NCI-H2029 (cell line): ENCODE data around the gene NPIPB8.
"Not testable (repeated sequence)": the region's sequence is repeated elsewhere in the genome, so short reads cannot be mapped to it uniquely, and the experiment has no call there.

ENCODE experiments used
- DNase-seq: peaks from one replicate; lab custom pipeline; 2025; lab: John Stamatoyannopoulos, UW

NPIPB8 gene

GRCh38 chr16:28607116-28607623 lies 30.7 kb upstream of the NPIPB8 start:
- no peak for DNase-seq

GRCh38 chr16:28607681-28608495 lies 30.0 kb upstream of the NPIPB8 start:
- not testable (repeated sequence) for DNase-seq

GRCh38 chr16:28608496-28608808 lies 29.4 kb upstream of the NPIPB8 start:
- not testable (repeated sequence) for DNase-seq

GRCh38 chr16:28608867-28609596 lies 28.8 kb upstream of the NPIPB8 start:
- not testable (repeated sequence) for DNase-seq

- no peak for DNase-seq
Measured at GRCh38 chr16:28609631-28610594, 28.0 kb upstream of the NPIPB8 start, which contains the start of gene SULT1A1. SULT1A1 (minus strand) TSS chr16:28610044; CDS start chr16:28608855, 1,189 bp downstream.

DNA sequence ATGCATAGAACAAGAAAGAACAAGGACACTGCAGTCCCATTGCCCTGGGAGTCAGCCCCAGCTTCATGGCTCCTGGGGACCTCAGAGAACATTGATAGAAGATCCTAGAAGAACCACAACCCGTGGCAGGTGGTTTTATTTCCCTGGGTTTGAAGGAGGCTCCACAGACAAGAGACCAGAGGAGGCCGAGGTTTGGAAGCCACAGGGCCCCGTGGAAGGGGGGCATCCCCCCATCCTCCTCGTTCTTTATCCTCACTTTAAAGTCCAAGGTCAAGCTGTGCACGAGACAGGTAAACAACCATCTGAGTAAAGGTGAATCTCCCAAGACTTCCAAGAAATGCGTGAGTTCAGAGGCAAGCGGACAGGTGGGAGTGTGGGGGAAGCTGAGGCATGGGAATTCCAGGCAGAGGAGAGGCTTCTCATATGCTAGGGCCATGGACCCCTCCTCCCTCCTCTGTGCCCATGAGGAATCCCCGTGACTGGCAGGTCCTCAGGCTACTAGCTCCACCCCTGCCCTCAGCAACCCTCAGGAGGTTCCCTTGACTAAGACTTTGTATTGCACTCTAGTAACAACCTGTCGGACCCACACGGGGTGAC lies 27.2 kb upstream of the NPIPB8 start:
- DNase-seq, result no peak

- not testable (repeated sequence) for DNase-seq
Measured at GRCh38 chr16:28612359-28613280, 25.2 kb upstream of the NPIPB8 start.

- DNase-seq, result not testable (repeated sequence)
Measured at GRCh38 chr16:28613912-28614311, 24.0 kb upstream of the NPIPB8 start.

DNA sequence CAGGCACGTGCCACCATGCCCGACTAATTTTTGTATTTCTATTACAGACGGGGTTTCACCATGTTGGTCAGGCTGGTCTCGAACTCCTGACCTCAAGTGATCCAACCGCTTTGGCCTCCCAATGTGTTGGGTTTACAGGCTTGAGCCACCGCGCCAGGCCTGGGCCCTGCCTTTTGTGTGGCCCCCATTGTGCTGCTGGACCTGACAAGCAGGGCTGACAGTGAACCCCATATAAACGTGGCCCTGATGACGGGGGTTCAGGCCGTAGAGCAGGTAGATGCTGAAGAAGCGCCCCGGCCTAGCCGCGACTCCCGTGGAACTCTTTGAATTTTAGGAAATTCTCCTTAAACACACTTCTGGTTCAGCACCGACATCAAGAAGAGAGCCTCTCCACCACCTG lies 23.3 kb upstream of the NPIPB8 start:
- not testable (repeated sequence) for DNase-seq

DNA sequence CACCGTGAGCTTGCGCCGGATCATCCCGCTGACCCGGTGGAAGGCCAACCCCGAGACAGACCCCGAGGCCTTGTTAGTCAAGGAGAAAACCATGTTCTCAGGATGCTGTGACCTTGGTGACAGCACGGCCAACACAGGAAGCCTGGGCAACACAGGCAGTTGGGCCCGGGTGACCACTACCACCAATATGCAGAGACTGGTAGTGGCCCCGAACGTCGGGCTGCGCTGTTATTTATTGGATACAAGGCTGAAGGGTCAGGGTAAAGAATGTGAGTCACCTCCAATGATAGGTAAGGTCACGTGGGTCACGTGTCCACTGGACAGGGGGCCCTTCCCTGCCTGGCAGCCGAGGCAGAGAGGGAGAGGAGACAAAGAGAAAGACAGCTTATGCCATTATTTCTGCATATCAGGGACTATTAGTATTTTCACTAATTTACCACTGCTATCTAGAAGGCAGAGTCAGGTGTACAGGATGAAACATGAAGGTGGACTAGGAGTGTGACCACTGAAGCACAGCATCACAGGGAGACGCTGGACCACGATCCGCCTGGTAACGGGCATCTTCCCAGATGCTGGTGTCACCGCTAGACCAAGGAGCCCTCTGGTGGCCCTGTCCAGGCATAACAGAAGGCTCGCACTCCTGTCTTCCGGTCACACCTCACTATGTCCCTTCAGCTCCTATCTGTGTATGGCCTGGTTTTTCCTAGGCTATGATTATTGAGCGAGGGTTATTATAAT lies 22.2 kb upstream of the NPIPB8 start:
- DNase-seq, result not testable (repeated sequence)

GRCh38 chr16:28616224-28616577 lies 21.7 kb upstream of the NPIPB8 start:
- not testable (repeated sequence) for DNase-seq

DNA sequence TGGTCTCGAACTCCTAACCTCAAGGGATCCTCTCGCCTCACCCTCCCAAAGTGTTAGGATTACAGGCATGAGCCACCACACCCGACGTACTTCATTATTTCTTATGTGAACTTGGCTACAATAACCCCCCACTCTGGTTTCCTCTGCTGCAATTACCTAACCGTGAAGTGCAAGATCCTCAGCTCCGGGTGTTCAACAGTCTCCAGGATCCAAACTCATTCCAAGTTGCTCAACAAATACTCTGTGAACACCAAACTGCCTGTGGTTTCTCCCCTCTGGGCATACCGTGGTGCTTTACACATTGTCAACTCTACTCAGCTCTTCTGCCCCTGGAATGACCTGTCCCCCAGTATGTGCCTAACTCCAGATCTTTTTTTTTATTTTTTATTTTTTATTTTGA lies 21.2 kb upstream of the NPIPB8 start:
- DNase-seq, result no peak

- DNase-seq, result no peak
Measured at GRCh38 chr16:28617874-28618273, 20.0 kb upstream of the NPIPB8 start.

GRCh38 chr16:28620316-28620715 lies 17.5 kb upstream of the NPIPB8 start:
- DNase-seq, result not testable (repeated sequence)

DNA sequence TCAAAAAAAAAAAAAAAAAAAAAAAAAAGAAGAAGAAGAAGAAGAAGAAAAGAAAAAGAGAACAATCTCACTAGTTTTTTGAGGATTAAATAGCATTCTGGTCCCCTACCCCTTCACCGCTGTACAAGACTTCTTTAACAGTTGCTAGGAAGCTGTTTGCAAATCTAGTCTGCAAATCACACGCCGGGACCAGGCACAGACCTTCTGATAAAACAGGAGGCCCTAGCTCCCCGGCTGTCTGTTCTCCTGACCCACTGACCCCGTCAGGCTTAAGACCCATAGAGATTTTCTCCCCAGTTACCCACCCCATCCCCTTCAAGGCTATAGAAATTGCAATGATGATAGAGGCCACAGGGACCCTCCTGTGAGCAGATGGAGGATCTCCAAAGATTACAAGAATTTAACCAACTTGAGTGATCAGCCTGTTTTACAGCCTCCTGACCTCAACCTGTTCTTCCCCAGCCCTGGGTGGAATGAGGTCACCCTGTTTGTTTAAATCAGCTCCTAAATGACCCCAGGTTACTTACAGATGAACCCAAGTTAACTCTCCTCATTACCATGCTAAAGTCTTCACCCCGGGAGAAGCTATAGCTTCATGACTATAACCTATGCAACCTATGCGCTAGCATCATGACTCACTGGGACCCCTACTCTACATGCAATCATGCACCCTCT lies 16.2 kb upstream of the NPIPB8 start:
- no peak for DNase-seq

DNA sequence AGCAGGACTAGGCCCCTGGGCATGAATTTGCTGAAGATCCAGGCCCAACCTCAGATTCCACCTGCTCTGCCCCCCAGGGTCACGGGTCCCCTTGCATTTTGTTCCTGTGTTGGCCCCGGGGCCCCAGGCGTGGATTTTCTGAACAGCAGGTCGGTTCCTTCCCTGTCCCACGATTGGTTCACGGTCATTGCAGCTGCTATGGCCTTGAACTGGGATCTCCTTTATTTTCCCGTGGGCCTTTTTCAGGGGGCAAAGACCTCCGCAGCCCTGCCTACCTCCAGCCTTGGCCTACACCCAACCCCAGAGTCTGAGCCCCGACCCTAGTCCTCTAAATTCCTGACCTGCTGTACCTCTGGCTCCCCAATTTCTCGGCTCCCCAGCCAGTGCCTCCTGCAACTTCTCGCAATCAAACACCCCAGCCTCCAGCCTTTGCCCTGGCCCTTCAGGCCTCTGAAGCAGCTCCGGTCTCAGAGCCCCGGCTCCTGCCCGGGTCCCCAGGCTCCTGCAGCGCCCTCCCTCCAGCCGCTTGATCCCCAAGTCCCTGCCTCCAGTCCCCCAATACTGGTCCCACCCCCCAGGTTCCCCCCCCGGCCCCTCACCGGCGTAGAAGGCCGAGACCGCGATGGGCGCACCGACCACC lies 15.2 kb upstream of the NPIPB8 start:
- DNase-seq, result not testable (repeated sequence)

DNA sequence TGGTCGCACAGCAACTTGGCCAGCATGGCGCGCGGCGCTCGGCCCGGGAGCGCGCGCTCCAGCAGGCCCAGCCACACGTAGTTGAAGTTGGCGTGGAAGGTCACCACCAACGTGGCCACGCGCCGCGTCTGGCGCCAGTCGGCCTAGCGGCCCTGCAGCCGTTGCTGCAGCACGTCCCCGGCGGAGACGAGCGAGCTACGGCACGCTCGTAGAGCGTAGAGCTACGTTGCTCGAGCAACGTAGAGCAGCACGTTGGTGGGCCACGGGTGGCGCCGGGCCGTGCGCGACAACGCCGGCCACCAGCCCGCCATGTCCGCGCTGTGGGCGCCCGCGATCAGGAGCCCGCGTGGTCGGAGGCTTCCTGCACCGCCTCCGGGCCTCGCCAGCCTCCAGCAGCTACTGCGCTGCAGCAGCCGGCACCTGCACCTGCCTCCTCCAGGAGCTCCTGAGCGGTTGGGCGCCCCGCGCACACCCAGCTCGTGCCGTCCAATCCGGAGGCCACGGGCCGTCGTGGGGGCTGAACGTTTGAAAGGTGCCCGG lies 14.6 kb upstream of the NPIPB8 start:
- DNase-seq, result peak; percentile 77

- DNase-seq, result not testable (repeated sequence)
Measured at GRCh38 chr16:28630905-28631304, 7.0 kb upstream of the NPIPB8 start.
